WTC11 (cell line): ENCODE results near the gene PPP3R1. TPM values are rescaled to one million over a fixed set of nuclear protein-coding genes. Genes with fewer than 3 reads are reported as not detected.

Source experiments
- ATAC-seq: fragments of 200-7000 bp; cut with Tn5 transposase; 2 replicates; pipeline ENCODE4 v1.10.0; 2021; ENCODE audit warnings: mild to moderate bottlenecking, moderate library complexity
- CTCF ChIA-PET: fragments of 300-600 bp; sonication (Branson Sonifier 250); formaldehyde crosslinking; loops from one replicate; lab custom pipeline; 2021; ENCODE audit warnings: antibody characterized with exemption; lab: Charles Lee
- POLR2A ChIA-PET: fragments of 350-600 bp; sonication (Branson Sonifier 250); formaldehyde crosslinking; loops from one replicate; lab custom pipeline; 2021; ENCODE audit warnings: antibody characterized with exemption; lab: Charles Lee
- DNase-seq: peaks from one replicate; pipeline ENCODE4 v3.0.0; 2021; ENCODE audit warnings: low spot score
- H3K27ac Mint-ChIP-seq: 2 replicates; pipeline ENCODE4 v1.8.0; 2021; ENCODE audit warnings: mixed read lengths
- H3K27me3 Mint-ChIP-seq: 2 replicates; pipeline ENCODE4 v1.8.0; 2021; ENCODE audit warnings: low read depth, mild to moderate bottlenecking, moderate library complexity, mixed read lengths
- H3K36me3 Mint-ChIP-seq: 2 replicates; pipeline ENCODE4 v1.8.0; 2021; ENCODE audit warnings: mixed read lengths
- H3K4me1 Mint-ChIP-seq: 2 replicates; pipeline ENCODE4 v1.8.0; 2022; ENCODE audit warnings: mixed read lengths
- H3K4me3 Mint-ChIP-seq: 2 replicates; pipeline ENCODE4 v1.8.0; 2021; ENCODE audit warnings: mild to moderate bottlenecking, moderate library complexity, mixed read lengths
- H3K9me3 Mint-ChIP-seq: 2 replicates; pipeline ENCODE4 v1.8.0; 2021; ENCODE audit warnings: mixed read lengths
- CBFB ChIP-seq: sonication (generic); formaldehyde crosslinking; IDR thresholded peaks from 2 replicates; pipeline ENCODE4 v1.8.1; 2022; ENCODE audit warnings: mild to moderate bottlenecking, low read depth, missing genetic modification reagents
- ESRRA ChIP-seq: sonication (generic); formaldehyde crosslinking; IDR thresholded peaks from 2 replicates; pipeline ENCODE4 v1.8.1; 2022; ENCODE audit warnings: mild to moderate bottlenecking, missing genetic modification reagents, borderline replicate concordance
- ETV6 ChIP-seq: sonication (generic); formaldehyde crosslinking; IDR thresholded peaks from 2 replicates; pipeline ENCODE4 v1.8.1; 2022; ENCODE audit warnings: mild to moderate bottlenecking, missing genetic modification reagents
- FOXJ3 ChIP-seq: sonication (generic); formaldehyde crosslinking; IDR thresholded peaks from 2 replicates; pipeline ENCODE4 v1.9.0; 2021; ENCODE audit warnings: missing genetic modification reagents, mild to moderate bottlenecking, borderline replicate concordance
- FOXK1 ChIP-seq: sonication (generic); formaldehyde crosslinking; IDR thresholded peaks from 2 replicates; pipeline ENCODE4 v1.8.0; 2022; ENCODE audit warnings: mild to moderate bottlenecking, moderate library complexity, missing genetic modification reagents
- GABPB1 ChIP-seq: sonication (generic); formaldehyde crosslinking; IDR thresholded peaks from 2 replicates; pipeline ENCODE4 v1.8.1; 2023; ENCODE audit warnings: mild to moderate bottlenecking, missing genetic modification reagents
- GTF2I ChIP-seq: fragments of 250-450 bp; sonication (Bioruptor Pico); conservative IDR thresholded peaks from 2 replicates; pipeline ENCODE4 v1.4.0; 2021; ENCODE audit warnings: mild to moderate bottlenecking
- JUN ChIP-seq: sonication (generic); formaldehyde crosslinking; IDR thresholded peaks from 2 replicates; pipeline ENCODE4 v1.8.0; 2023; ENCODE audit warnings: mild to moderate bottlenecking, missing genetic modification reagents
- KAT7 ChIP-seq: sonication (generic); formaldehyde crosslinking; IDR thresholded peaks from 2 replicates; pipeline ENCODE4 v1.8.1; 2023; ENCODE audit warnings: missing genetic modification reagents, mild to moderate bottlenecking, borderline replicate concordance
- MXD4 ChIP-seq: fragments of 250-450 bp; sonication (Bioruptor Pico); IDR thresholded peaks from 2 replicates; pipeline ENCODE4 v1.8.0; 2021; ENCODE audit warnings: mild to moderate bottlenecking, moderate library complexity, borderline replicate concordance
- MYBL2 ChIP-seq: sonication (generic); formaldehyde crosslinking; IDR thresholded peaks from 2 replicates; pipeline ENCODE4 v1.8.1; 2023; ENCODE audit warnings: mild to moderate bottlenecking, moderate library complexity, missing genetic modification reagents
- NFATC4 ChIP-seq: fragments of 250-450 bp; sonication (Bioruptor Pico); IDR thresholded peaks from 2 replicates; pipeline ENCODE4 v1.9.0; 2021; ENCODE audit warnings: mild to moderate bottlenecking
- NR3C1 ChIP-seq: sonication (generic); formaldehyde crosslinking; conservative IDR thresholded peaks from 2 replicates; pipeline ENCODE4 v1.8.1; 2023; ENCODE audit warnings: low read depth, mild to moderate bottlenecking, missing genetic modification reagents
- RORB ChIP-seq: fragments of 250-450 bp; sonication (Bioruptor Pico); IDR thresholded peaks from 2 replicates; pipeline ENCODE4 v1.9.0; 2021; ENCODE audit warnings: mild to moderate bottlenecking
- TEAD1 ChIP-seq: sonication (generic); formaldehyde crosslinking; IDR thresholded peaks from 2 replicates; pipeline ENCODE4 v1.8.0; 2022; ENCODE audit warnings: mild to moderate bottlenecking, missing genetic modification reagents
- ZNF671 ChIP-seq: fragments of 250-450 bp; sonication (Bioruptor Pico); IDR thresholded peaks from 2 replicates; pipeline ENCODE4 v1.8.0; 2021; ENCODE audit warnings: mild to moderate bottlenecking
- total RNA-seq: library from RNA; stranded (reverse); gene quantifications from 3 replicates; pipeline ENCODE4 v1.2.3, GENCODE V29; 2021
- TF ChIP-seq, protein P1 (sequence below): sonication (generic); formaldehyde crosslinking; IDR thresholded peaks from 2 replicates; pipeline ENCODE4 v1.8.0; 2022; ENCODE audit warnings: mild to moderate bottlenecking, missing genetic modification reagents
- TF ChIP-seq, protein P2 (sequence below): fragments of 250-450 bp; sonication (Bioruptor Pico); IDR thresholded peaks from 2 replicates; pipeline ENCODE4 v1.8.0; 2021; ENCODE audit warnings: mild to moderate bottlenecking
- TF ChIP-seq, protein P3 (sequence below): sonication (generic); formaldehyde crosslinking; IDR thresholded peaks from 2 replicates; pipeline ENCODE4 v1.8.0; 2023; ENCODE audit warnings: mild to moderate bottlenecking, missing genetic modification reagents
- TF ChIP-seq, protein P4 (sequence below): sonication (generic); formaldehyde crosslinking; IDR thresholded peaks from 2 replicates; pipeline ENCODE4 v1.8.1; 2022; ENCODE audit warnings: low read depth, missing genetic modification reagents, borderline replicate concordance
- TF ChIP-seq, protein P5 (sequence below): sonication (generic); formaldehyde crosslinking; IDR thresholded peaks from 2 replicates; pipeline ENCODE4 v1.8.0; 2022; ENCODE audit warnings: missing genetic modification reagents
- TF ChIP-seq, protein P6 (sequence below): sonication (generic); formaldehyde crosslinking; conservative IDR thresholded peaks from 2 replicates; pipeline ENCODE4 v1.8.1; 2023; ENCODE audit warnings: mild to moderate bottlenecking, low read depth, missing genetic modification reagents, moderate library complexity

Gene PPP3R1
- total RNA-seq, 1 experiment from 2014 or later: 61.4 TPM

DNA sequence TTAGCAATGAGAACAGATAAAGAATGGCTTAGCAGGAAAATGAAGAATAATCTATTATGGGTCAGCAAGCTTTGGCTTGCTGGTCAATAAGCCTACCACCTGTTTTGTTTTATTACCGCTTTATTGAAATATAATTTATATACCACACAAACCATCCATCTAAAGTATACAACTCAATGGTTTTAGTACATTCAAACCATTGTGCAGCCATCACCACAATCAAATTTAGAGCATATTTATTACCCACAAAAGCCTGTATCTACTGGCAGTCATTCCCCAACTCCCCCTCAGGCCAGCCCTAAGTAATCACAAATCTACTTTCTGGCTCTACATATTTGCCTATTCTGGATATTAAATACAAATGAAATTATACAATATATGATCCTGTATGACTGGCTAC, 17.2 kb downstream of the PPP3R1 start:
- ChIA-PET CTCF (interaction anchor here (2.1 to 2.2 kb wide), 2 partner anchors 9 to 39 kb away, joined by 8 to 9 read pairs; no protein-coding TSS in a partner anchor), POLR2A (no interaction called here)
- Mint-ChIP-seq H3K4me3 (no peak overlapping the region), H3K27ac (no peak overlapping the region), H3K9me3 (no peaks in the 10 kb centered on the region), H3K4me1 (peaks cover 57% of the 10 kb centered on the region), H3K36me3 (no peaks in the 10 kb centered on the region), H3K27me3 (no peaks in the 10 kb centered on the region)
- DNase-seq (no peak), ATAC-seq (no peak)
- no peak for TF ChIP-seq GTF2I (CRISPR knock-in tag)
- TF ChIP-seq FOXK1: no peak
- no peak for TF ChIP-seq JUN (CRISPR knock-in tag)
- TF ChIP-seq, protein P1, sequence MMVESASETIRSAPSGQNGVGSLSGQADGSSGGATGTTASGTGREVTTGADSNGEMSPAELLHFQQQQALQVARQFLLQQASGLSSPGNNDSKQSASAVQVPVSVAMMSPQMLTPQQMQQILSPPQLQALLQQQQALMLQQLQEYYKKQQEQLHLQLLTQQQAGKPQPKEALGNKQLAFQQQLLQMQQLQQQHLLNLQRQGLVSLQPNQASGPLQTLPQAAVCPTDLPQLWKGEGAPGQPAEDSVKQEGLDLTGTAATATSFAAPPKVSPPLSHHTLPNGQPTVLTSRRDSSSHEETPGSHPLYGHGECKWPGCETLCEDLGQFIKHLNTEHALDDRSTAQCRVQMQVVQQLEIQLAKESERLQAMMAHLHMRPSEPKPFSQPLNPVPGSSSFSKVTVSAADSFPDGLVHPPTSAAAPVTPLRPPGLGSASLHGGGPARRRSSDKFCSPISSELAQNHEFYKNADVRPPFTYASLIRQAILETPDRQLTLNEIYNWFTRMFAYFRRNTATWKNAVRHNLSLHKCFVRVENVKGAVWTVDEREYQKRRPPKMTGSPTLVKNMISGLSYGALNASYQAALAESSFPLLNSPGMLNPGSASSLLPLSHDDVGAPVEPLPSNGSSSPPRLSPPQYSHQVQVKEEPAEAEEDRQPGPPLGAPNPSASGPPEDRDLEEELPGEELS (CRISPR knock-in tag): no peak
- TF ChIP-seq MXD4 (CRISPR knock-in tag): no peak
- TF ChIP-seq TEAD1 (CRISPR knock-in tag): no peak
- TF ChIP-seq MYBL2: no peak
- TF ChIP-seq, protein P2, sequence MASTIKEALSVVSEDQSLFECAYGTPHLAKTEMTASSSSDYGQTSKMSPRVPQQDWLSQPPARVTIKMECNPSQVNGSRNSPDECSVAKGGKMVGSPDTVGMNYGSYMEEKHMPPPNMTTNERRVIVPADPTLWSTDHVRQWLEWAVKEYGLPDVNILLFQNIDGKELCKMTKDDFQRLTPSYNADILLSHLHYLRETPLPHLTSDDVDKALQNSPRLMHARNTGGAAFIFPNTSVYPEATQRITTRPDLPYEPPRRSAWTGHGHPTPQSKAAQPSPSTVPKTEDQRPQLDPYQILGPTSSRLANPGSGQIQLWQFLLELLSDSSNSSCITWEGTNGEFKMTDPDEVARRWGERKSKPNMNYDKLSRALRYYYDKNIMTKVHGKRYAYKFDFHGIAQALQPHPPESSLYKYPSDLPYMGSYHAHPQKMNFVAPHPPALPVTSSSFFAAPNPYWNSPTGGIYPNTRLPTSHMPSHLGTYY: no peak
- TF ChIP-seq, protein P3, sequence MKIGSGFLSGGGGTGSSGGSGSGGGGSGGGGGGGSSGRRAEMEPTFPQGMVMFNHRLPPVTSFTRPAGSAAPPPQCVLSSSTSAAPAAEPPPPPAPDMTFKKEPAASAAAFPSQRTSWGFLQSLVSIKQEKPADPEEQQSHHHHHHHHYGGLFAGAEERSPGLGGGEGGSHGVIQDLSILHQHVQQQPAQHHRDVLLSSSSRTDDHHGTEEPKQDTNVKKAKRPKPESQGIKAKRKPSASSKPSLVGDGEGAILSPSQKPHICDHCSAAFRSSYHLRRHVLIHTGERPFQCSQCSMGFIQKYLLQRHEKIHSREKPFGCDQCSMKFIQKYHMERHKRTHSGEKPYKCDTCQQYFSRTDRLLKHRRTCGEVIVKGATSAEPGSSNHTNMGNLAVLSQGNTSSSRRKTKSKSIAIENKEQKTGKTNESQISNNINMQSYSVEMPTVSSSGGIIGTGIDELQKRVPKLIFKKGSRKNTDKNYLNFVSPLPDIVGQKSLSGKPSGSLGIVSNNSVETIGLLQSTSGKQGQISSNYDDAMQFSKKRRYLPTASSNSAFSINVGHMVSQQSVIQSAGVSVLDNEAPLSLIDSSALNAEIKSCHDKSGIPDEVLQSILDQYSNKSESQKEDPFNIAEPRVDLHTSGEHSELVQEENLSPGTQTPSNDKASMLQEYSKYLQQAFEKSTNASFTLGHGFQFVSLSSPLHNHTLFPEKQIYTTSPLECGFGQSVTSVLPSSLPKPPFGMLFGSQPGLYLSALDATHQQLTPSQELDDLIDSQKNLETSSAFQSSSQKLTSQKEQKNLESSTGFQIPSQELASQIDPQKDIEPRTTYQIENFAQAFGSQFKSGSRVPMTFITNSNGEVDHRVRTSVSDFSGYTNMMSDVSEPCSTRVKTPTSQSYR: no peak
- TF ChIP-seq CBFB: no peak
- no peak for TF ChIP-seq KAT7 (CRISPR knock-in tag)
- TF ChIP-seq, protein P4, sequence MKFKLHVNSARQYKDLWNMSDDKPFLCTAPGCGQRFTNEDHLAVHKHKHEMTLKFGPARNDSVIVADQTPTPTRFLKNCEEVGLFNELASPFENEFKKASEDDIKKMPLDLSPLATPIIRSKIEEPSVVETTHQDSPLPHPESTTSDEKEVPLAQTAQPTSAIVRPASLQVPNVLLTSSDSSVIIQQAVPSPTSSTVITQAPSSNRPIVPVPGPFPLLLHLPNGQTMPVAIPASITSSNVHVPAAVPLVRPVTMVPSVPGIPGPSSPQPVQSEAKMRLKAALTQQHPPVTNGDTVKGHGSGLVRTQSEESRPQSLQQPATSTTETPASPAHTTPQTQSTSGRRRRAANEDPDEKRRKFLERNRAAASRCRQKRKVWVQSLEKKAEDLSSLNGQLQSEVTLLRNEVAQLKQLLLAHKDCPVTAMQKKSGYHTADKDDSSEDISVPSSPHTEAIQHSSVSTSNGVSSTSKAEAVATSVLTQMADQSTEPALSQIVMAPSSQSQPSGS: no peak
- no peak for TF ChIP-seq NR3C1
- TF ChIP-seq ETV6 (CRISPR knock-in tag): no peak
- TF ChIP-seq, protein P5, sequence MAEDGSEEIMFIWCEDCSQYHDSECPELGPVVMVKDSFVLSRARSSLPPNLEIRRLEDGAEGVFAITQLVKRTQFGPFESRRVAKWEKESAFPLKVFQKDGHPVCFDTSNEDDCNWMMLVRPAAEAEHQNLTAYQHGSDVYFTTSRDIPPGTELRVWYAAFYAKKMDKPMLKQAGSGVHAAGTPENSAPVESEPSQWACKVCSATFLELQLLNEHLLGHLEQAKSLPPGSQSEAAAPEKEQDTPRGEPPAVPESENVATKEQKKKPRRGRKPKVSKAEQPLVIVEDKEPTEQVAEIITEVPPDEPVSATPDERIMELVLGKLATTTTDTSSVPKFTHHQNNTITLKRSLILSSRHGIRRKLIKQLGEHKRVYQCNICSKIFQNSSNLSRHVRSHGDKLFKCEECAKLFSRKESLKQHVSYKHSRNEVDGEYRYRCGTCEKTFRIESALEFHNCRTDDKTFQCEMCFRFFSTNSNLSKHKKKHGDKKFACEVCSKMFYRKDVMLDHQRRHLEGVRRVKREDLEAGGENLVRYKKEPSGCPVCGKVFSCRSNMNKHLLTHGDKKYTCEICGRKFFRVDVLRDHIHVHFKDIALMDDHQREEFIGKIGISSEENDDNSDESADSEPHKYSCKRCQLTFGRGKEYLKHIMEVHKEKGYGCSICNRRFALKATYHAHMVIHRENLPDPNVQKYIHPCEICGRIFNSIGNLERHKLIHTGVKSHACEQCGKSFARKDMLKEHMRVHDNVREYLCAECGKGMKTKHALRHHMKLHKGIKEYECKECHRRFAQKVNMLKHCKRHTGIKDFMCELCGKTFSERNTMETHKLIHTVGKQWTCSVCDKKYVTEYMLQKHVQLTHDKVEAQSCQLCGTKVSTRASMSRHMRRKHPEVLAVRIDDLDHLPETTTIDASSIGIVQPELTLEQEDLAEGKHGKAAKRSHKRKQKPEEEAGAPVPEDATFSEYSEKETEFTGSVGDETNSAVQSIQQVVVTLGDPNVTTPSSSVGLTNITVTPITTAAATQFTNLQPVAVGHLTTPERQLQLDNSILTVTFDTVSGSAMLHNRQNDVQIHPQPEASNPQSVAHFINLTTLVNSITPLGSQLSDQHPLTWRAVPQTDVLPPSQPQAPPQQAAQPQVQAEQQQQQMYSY (CRISPR knock-in tag): no peak
- TF ChIP-seq RORB (CRISPR knock-in tag): no peak

DNA sequence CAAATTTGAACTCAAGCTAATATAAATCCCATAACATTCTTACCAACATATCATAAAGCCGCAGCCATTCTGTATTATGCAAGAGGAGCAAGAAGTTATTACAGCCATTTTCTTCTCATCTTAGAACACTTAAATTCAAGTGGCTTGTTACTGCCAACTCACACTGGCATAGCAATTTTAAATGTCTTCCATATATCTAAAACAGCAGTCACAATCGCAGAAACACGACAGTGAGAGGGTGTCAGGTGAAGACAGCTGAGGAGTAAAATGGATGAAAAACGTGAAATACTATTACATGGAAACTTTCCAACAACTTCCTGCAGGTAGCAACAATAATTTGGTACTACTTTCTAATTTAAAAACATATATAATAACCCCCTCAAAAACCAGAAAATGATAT, 17.9 kb downstream of the PPP3R1 start:
- ATAC-seq: no peak
- ChIA-PET CTCF (interaction anchor here (0.6 to 2.2 kb wide), 5 partner anchors 9 to 101 kb away, joined by 3 to 9 read pairs (median 3); no protein-coding TSS in a partner anchor), POLR2A (no interaction called here)
- no peak for DNase-seq
- no peak overlapping the region for H3K27ac Mint-ChIP-seq
- no peaks in the 10 kb centered on the region for H3K9me3 Mint-ChIP-seq
- no peaks in the 10 kb centered on the region for H3K36me3 Mint-ChIP-seq
- no peaks in the 10 kb centered on the region for H3K27me3 Mint-ChIP-seq
- no peak overlapping the region for H3K4me3 Mint-ChIP-seq
- H3K4me1 Mint-ChIP-seq: peaks cover 54% of the 10 kb centered on the region
- TF ChIP-seq ESRRA (CRISPR knock-in tag) (no peak), RORB (CRISPR knock-in tag) (no peak), ZNF671 (CRISPR knock-in tag) (no peak), NFATC4 (CRISPR knock-in tag) (no peak), FOXJ3 (no peak), GABPB1 (no peak), NR3C1 (no peak)
- TF ChIP-seq, protein P6, sequence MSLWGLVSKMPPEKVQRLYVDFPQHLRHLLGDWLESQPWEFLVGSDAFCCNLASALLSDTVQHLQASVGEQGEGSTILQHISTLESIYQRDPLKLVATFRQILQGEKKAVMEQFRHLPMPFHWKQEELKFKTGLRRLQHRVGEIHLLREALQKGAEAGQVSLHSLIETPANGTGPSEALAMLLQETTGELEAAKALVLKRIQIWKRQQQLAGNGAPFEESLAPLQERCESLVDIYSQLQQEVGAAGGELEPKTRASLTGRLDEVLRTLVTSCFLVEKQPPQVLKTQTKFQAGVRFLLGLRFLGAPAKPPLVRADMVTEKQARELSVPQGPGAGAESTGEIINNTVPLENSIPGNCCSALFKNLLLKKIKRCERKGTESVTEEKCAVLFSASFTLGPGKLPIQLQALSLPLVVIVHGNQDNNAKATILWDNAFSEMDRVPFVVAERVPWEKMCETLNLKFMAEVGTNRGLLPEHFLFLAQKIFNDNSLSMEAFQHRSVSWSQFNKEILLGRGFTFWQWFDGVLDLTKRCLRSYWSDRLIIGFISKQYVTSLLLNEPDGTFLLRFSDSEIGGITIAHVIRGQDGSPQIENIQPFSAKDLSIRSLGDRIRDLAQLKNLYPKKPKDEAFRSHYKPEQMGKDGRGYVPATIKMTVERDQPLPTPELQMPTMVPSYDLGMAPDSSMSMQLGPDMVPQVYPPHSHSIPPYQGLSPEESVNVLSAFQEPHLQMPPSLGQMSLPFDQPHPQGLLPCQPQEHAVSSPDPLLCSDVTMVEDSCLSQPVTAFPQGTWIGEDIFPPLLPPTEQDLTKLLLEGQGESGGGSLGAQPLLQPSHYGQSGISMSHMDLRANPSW (CRISPR knock-in tag): no peak
